HFFc6 (cell line): Measurements from ENCODE around the gene CHAT. TPM values are rescaled to one million over a fixed set of nuclear protein-coding genes. Genes with fewer than 3 reads are reported as not detected.

Experiments
- DNase-seq: peaks from one replicate; pipeline ENCODE4 v3.0.0-alpha.2; 2018
- H3K27ac Mint-ChIP-seq: 2 replicates; pipeline ENCODE4 v1.8.0; 2020; ENCODE audit warnings: mild to moderate bottlenecking, mixed read lengths
- H3K27me3 Mint-ChIP-seq: 2 replicates; pipeline ENCODE4 v1.8.0; 2021; ENCODE audit warnings: mild to moderate bottlenecking, moderate library complexity, mixed read lengths; ENCODE audit not compliant: insufficient read depth
- H3K36me3 Mint-ChIP-seq: 2 replicates; pipeline ENCODE4 v1.8.0; 2021; ENCODE audit warnings: low read depth, mixed read lengths
- H3K4me1 Mint-ChIP-seq: 2 replicates; pipeline ENCODE4 v1.8.0; 2020; ENCODE audit warnings: low read depth, mixed read lengths
- H3K4me3 Mint-ChIP-seq: 2 replicates; pipeline ENCODE4 v1.8.0; 2020; ENCODE audit warnings: mild to moderate bottlenecking, moderate library complexity, mixed read lengths
- H3K9me3 Mint-ChIP-seq: 2 replicates; pipeline ENCODE4 v1.8.0; 2020; ENCODE audit warnings: mild to moderate bottlenecking, mixed read lengths
- total RNA-seq, 6 experiments: library from RNA; stranded (reverse); fragmentation: NEBNext Ultra II Directional; extraction: Animal tissue kit (Norgen Biotek cat#: 25700); gene quantifications; 2 replicates in 1 of 6; 3 replicates in 5 of 6; pipeline ENCODE4 v1.2.3, GENCODE V29; 2021
- TF ChIP-seq, protein P1 (sequence below): fragments of 200-600 bp; sonication (generic); IDR thresholded peaks from 2 replicates; pipeline ENCODE4 v1.5.0; 2021; ENCODE audit warnings: antibody characterized with exemption, mild to moderate bottlenecking

CHAT gene
- total RNA-seq, 6 experiments from 2014 or later: not detected

DNA sequence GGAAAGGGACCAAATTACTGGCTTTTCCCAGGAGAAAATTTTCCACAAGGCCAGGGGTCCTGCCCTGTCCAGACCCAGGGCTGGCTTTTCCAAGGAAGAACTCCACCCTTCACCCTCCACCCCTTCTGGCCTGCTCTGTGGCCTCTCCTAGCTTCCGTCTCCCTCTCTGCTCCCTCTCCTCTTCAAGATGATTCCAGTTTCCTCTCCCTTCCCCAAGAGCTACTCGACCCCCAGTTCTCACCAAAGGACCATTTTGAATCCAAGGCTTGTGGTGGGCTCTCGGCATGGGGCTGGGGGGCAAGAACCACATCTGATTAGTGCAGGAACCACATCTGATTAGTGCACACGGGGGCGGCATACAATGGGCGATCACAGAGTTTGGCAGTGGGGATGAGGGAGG is 7.7 kb downstream of the CHAT start:
- no peak for DNase-seq
- no peak overlapping the region for H3K27ac Mint-ChIP-seq
- H3K36me3 Mint-ChIP-seq: no peaks in the 10 kb centered on the region
- TF ChIP-seq, protein P1, sequence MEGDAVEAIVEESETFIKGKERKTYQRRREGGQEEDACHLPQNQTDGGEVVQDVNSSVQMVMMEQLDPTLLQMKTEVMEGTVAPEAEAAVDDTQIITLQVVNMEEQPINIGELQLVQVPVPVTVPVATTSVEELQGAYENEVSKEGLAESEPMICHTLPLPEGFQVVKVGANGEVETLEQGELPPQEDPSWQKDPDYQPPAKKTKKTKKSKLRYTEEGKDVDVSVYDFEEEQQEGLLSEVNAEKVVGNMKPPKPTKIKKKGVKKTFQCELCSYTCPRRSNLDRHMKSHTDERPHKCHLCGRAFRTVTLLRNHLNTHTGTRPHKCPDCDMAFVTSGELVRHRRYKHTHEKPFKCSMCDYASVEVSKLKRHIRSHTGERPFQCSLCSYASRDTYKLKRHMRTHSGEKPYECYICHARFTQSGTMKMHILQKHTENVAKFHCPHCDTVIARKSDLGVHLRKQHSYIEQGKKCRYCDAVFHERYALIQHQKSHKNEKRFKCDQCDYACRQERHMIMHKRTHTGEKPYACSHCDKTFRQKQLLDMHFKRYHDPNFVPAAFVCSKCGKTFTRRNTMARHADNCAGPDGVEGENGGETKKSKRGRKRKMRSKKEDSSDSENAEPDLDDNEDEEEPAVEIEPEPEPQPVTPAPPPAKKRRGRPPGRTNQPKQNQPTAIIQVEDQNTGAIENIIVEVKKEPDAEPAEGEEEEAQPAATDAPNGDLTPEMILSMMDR: no peak
- peaks cover 47% of the 10 kb centered on the region for H3K27me3 Mint-ChIP-seq
- no peaks in the 10 kb centered on the region for H3K9me3 Mint-ChIP-seq
- H3K4me3 Mint-ChIP-seq: no peak overlapping the region
- peaks cover 15% of the 10 kb centered on the region for H3K4me1 Mint-ChIP-seq

DNA sequence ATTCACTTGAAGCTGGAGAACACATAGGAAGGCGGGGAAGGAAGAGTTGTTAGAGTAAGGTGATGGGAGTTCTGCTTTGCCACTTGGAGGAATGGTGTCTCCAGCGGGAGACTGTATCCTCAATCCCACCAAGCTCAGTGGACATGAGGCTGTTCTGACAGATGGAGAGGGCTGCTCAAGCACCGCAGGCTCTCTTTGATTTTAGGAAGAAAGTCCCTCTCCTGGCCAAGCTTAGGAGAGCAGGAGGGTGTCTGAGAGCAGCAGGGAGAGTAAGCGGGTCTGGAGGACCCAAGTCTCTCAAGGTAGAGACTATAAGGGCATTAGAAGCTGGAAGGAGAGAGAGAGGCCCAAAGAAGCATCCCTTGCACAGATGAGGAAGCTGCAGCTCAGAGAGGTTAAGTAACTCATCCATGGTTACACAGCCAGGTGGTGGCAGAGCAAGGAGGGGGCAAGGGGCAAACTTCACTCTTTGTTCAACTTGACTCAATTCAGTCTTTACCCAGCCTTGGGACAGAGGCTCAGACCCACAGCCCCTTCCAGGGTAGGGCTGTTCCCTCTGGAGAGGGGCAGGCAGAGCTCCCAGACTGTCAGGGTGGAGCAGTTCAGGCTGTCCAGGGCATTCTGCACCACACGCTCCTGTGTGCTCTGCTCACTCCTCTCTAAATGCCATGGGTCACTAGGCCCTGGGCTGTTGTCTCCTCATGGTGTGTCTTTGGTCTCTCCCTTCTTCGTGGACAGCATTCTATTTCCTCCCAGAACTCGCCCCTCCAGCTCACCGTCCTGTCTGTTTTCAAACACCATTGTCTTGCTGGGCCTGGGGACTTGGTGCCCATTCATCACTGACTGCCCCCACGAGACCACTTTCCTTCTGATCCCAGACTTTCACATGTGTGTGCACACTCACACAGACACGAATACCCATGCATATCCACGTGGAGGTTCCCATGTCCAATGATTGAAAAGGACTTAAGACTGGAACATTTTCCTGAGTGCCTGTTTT is 8.9 kb downstream of the CHAT start:
- peaks cover 42% of the 10 kb centered on the region for H3K27me3 Mint-ChIP-seq
- H3K27ac Mint-ChIP-seq: no peak overlapping the region
- TF ChIP-seq, protein P1: no peak

DNA sequence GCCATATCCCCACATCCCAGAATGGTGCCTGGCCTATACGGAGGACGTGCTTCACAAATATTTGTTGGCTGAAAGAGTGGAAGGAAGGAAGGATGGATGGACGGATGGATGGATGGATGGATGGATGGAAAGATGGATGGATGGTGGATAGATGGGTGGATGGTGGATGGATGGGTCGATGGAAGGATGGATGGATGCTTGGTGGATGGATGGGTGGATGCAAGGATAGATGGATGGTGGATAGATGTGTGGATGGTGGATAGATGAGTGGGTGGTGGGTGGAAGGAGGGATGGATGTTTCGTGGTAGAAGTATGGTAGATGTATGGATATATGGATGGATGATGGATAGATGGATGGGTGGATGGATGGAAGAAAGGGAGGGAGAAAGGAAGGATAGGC is 10.8 kb downstream of the CHAT start:
- H3K27ac Mint-ChIP-seq: no peak overlapping the region
- H3K4me1 Mint-ChIP-seq: no peaks in the 10 kb centered on the region
- no peak for DNase-seq
- peaks cover 38% of the 10 kb centered on the region for H3K27me3 Mint-ChIP-seq
- no peaks in the 10 kb centered on the region for H3K9me3 Mint-ChIP-seq
- TF ChIP-seq, protein P1: no peak
- H3K4me3 Mint-ChIP-seq: no peak overlapping the region
- H3K36me3 Mint-ChIP-seq: no peaks in the 10 kb centered on the region

More for the DNA sequence above, 8.9 kb downstream of the CHAT start:
- H3K36me3 Mint-ChIP-seq: no peaks in the 10 kb centered on the region
- DNase-seq: no peak
- no peak overlapping the region for H3K4me3 Mint-ChIP-seq
- H3K9me3 Mint-ChIP-seq: no peaks in the 10 kb centered on the region
- peaks cover 8% of the 10 kb centered on the region for H3K4me1 Mint-ChIP-seq

DNA sequence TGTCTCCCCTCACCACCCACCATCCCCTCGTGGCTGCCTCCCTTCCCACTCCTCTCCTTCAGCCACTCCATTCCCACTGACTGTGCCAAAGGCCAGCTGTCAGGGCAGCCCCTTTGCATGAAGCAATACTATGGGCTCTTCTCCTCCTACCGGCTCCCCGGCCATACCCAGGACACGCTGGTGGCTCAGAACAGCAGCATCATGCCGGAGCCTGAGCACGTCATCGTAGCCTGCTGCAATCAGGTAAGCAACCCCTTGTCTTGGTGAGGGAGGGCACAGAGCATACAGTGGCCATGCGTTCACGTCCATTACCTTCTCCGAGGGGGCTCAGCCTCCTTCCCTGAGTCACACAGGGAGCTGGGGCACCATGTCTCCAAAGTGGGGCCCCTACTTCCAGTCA is 11.6 kb downstream of the CHAT start:
- Mint-ChIP-seq H3K4me1 (no peaks in the 10 kb centered on the region), H3K36me3 (no peaks in the 10 kb centered on the region), H3K27ac (no peak overlapping the region), H3K27me3 (peaks cover 30% of the 10 kb centered on the region), H3K9me3 (no peaks in the 10 kb centered on the region), H3K4me3 (no peak overlapping the region)
- TF ChIP-seq, protein P1: no peak
- no peak for DNase-seq

DNA sequence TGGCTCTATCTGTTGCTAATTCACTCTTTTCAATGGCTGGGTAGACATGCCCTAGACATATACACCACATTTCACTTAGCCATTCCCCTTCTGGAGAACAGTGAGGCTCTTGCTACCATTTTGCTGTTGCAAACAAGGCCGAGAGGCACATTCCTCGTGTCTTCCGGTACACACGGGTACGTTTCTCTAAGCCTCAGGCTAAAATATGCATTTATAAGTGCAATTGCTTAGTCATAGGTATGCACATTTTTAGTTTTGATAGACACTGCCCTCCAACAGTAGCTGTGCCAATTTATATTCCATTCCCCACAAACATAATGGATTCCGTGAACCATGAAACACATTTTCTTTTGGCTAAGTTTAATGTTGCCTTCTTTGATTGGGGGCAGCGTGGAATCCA is 13.2 kb downstream of the CHAT start:
- H3K4me1 Mint-ChIP-seq: no peaks in the 10 kb centered on the region
- H3K36me3 Mint-ChIP-seq: no peaks in the 10 kb centered on the region
- no peak overlapping the region for H3K4me3 Mint-ChIP-seq
- TF ChIP-seq, protein P1: no peak
- peaks cover 20% of the 10 kb centered on the region for H3K27me3 Mint-ChIP-seq
- H3K27ac Mint-ChIP-seq: no peak overlapping the region
- no peak for DNase-seq
- no peaks in the 10 kb centered on the region for H3K9me3 Mint-ChIP-seq
